NCI-H82 (cell line): ENCODE measurements around the gene IPO5.
"Not testable (repeated sequence)": the region's sequence is repeated elsewhere in the genome, so short reads cannot be mapped to it uniquely, and the experiment has no call there.

Source experiments
- DNase-seq: peaks from one replicate; lab custom pipeline; 2025; lab: John Stamatoyannopoulos, UW

IPO5 gene

DNA sequence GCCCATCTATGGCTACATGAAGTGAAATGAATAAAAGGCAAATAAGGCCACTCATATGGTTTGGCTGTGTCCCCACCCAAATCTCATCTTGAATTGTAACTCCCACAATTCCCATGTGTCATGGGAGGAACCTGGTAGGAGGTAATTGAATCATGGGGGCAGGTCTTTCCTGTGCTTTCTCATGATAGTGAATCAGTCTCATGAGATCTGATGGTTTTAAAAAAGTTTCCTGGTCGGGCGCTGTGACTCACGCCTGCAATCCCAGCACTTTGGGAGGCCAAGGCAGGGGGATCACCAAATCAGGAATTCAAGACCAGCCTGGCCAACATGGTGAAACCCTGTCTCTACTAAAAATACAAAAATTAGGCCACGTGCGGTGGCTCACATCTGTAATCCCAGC, 4.2 kb upstream of the IPO5 start:
- not testable (repeated sequence) for DNase-seq

DNA sequence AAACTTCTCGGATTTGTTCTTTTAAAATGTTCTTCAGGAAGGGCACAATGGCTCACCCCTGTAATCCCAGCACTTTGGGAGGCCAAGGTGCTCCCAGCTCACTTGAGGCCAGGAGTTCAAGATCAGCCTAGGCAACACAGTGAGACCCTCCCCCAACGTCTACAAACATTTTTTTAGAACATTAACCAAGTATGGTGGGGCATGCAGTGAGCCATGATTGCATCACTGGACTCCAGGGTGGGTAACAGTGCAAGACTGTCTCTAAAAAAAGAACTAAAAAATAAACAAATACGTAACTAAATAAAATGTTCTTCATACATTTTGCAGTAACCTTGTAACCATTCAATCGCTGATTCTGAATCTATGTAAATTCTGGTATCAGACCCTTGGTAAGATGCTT, 2.1 kb upstream of the IPO5 start:
- no peak for DNase-seq

DNA sequence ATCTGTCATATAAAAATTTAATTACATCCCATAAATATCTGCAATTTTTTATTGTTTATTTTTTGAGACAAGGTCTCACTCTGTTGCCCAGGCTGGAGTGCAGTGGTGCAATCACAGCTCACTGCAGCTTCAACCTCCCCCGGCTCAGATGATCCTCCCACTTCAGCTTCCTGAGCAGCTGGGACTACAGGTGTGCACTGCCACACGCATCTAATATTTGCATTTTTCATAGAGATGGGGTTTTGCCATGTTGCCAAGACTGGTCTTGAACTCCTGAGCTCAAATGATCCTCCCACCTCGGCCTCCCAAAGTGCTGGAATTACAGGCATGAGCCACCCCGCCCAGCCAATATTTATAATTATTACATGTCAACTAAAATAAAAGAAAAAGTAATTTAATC, 644 bp upstream of the IPO5 start:
- DNase-seq = not testable (repeated sequence)

DNA sequence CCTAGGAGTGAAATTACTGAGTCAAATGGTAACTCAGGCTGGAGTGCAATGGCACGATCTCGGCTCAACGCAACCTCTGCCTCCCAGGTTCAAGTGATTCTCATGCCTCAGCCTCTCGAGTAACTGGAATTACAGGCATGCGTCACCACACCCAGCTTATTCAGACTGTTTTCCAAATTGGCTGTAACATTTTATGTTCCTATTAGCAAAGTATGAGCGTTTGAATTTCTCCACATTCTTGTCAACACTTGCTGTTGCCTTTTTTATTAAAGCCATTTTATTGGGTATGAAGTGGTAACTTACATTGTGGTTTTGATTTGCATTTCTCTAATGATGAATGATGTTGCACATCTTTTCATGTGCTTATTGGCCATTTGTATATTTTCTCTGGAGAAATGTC, 7.9 kb downstream of the IPO5 start:
- DNase-seq = no peak

DNA sequence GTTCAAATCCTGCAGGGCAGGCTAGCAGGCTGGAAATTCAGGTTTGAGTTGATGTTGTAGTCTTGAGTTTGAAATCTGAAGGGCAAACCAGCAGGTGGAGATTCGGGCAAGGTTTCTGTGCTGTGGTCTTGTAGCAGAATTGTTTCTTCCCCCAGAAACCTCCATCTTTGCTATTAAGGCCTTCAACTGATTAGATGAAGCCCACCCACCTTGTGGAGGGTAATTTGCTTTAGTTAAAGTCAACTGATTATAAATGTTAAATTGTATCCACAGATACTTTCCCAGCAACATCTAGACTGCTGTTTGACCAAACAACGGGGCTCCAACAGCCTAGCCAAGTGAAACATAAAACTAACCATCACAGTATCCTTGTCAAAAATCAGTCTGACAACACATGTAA, 9.4 kb downstream of the IPO5 start:
- DNase-seq = no peak

DNA sequence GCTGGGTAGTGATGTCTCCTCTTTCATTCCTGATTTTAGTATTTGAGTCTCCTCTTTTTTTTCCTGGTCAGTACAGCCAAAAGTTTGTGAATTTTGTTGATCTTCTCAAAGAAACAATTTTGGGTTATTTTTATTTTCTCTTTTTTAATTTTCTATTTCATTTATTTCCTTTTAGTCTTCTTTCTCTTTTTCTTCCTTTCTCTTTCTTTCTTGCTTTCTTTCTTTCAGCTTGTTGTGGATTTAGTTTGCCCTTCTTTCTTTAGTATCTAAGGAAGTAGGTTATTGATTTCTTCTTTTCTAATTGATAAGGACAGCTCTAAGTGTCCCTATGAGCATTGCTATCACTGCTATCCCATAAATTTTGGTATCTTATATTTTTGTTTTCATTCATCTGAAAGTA, 13.8 kb downstream of the IPO5 start:
- DNase-seq = no peak

DNA sequence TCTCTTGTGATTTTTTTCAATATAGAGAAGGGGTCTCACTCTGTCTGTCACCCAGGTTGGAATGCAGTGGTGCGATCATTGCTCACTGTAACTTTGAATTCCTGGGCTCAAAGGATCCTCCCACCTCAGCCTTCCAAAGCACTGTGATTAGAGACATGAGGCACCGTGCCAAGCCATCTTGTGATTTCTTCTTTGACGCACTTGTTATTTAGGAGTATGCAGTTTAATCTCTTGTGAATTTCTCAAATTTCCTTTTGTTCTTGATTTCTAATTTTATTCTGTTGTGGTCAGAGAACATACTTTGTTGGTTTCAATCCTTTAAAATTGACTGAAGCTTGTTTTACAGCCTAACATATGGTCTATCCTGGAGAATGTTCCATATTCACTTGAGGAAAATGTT, 14.5 kb downstream of the IPO5 start:
- DNase-seq = no peak

DNA sequence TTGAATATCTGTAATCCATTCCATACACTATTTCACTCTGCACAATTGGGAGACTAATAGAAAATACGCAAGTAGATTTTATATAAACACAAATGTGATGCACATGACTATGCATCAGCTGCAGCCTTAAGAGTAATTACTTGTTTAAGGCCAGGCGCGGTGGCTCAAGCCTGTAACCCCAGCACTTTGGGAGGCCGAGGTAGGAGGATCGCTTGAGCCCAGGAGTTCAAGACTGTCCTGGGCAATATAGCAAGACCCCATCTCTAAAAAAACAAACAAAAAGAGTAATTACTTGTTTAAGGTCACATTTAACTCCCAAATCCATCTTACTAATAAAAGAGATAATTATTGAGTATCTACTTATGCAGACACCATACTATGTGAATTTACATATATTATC, 18.0 kb downstream of the IPO5 start:
- no peak for DNase-seq

DNA sequence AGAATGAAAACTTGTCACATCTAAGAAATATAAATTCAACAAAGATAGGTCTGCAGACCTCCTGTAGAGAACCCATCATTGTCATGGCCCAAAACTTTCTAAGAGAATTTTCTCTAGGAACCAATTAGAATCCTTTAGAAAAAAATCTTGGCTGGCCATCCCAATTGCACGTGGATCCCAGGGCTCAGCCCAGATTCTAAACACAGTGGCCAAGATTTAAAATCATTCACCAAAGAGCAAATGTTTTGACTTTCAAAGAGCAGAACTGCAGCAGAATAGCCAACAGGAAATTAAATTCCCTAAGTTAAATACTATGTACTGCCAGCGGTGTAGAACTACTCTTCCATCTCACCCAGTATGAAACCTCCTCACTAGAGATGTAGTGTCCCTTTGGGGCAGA, 21.3 kb downstream of the IPO5 start:
- no peak for DNase-seq

DNA sequence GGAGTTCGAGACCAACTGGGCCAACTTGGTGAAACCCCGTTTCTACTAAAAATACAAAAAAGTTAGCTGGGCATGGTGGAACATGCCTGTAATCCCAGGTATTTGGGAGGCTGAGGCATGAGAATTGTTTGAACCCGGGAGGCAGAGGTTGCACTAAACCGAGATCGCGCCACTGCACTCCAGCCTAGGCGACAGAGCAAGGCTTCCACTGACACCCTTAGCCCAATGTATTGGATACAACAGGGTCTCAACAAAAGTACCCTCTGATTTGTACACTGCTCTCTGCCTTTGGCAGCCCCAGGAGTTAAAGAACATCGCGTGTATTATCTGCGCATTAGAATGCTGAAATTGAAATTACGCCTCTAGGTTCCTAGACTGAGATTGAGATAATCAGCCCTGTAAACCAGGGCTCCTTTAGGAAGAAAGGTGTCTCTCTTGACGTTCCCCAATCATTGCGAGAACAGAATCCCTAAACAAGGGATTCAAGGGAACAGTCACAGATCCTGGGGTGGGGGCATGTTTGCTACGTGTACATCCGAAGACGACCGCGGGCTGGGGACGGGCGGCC, 21.9 kb downstream of the IPO5 start:
- DNase-seq = peak; percentile 53

DNA sequence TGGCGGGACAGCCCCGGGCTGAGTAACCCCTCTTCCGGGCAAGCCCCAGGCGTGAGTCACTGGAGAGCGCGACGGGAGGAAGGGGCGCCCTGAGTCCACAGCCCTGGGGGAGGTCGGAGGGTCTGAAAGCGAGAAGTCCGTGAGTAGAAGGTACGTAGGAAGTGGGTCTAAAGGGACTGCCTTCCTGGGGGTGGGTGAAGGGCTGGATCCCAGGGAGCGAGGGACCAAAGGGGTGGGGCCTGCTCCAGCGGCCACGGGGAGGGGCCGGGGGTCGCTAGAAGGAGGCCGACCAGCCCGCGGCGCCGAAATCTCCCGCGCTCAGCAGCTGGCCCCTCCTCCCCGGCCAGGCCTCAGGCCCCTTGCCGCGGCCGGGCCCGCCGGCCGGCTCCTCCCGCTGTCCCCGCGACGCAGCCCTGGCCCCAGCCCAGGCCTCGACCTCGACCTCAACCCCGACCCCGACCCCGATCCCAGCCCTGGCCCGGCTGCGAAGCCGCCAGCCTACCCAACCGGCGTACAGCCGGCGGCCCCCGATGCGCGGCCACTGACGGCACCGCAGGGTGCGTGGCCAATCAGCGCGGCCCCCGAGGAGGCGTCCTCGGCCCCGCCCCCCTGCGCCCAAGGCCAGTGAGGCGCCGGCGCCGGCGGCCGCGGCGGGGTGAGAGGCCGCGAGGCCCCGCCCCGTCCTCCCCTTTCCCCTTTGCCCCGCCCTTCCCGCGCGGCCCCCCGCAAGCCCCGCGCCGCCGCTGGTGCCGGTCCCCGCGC, 22.6 kb downstream of the IPO5 start:
- peak; percentile 98 for DNase-seq

DNA sequence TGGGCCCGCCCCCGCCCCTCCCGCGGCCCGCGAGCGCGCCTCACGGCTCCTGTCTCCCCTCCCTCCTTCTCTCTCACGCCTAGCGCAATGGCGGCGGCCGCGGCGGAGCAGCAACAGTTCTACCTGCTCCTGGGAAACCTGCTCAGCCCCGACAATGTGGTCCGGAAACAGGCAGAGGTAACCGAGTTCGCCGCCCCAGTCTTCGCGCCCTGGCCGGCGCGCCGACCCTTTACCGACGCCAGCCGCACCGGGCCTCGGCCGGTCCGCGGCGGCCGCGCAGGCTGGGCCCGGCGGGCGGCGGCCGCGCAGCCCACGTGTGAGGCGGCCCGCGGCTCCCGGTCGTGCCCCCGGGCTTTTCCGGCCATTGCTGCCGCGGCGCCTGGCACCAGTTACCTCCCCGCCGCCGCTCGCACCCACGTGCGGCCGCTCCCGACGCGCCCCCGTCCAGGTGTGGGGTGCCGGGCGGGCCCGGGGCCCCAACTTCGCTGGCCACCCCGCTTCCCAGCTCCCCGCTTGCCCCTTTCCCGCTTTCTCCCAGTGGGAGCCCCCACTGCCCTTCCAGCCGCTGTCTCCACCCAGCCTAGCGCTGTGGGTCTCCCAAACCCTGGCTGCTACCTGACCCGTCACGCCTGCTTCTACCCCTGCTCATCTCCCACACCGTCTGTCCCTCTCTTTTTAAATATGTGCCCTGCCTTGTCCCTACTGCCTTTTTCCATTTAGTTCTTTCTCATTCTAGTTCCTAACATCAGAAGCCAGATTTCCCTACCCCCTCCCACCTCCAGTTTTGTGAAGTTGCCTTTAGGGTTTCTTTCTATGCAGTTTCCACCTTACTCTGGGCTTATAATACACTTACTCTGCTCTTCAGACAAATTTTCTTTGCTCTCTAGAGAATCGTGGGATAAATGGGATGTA, 23.4 kb downstream of the IPO5 start:
- peak; percentile 56 for DNase-seq

DNA sequence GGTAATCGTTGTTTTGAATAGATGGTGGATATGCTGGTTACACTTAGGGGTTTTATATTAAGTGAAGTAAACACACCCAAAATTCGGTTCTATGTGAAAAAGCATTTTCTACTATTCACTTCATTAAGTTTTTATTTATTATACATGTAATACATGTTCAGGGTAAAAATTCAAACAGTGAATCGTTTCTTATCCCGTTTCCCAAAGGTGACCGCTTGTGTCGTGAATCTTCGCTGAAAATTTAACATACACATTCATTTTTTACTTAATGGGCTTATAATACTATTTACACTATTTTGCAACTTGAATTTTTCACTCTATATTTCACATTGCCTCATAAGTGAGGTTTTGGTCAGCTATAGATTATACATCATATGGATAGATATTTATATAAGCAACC, 24.5 kb downstream of the IPO5 start:
- DNase-seq = no peak

DNA sequence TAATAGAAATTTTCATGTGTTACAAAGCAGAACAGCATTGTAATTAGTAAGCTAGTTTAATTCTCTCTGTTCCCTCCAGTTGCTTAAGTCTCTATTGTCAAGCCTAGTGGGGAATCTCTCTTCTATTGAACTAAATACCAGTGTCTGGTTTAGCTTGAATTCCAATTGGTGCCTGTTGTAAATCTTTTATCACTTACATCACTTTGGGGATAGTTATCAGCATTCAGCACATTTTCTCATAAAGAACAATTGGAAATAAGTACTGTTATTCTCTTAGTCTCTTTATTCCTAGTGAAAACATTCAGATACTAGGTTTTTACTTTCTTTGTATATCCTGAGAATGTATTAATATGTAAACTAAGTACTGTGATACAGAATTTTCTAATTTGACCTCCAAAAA, 25.2 kb downstream of the IPO5 start:
- DNase-seq = peak; percentile 20

DNA sequence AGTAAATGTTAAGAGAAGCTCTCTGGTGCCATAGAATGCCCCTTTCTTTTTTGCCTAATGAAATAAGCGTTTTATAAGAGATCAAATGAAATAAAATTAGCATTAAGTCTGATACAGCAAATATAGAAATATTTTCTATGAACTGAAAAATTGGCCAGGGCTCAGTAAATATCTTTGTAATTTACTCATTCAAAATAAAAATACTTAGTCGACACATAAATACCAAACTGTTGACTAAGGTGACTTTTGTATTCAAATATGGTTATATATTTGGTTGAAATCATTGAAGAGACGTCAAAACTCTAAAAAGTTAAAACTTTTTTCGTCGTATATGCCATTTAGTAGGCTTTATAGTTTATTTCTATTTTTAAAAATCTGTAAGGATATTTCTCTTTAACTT, 25.6 kb downstream of the IPO5 start:
- no peak for DNase-seq

DNA sequence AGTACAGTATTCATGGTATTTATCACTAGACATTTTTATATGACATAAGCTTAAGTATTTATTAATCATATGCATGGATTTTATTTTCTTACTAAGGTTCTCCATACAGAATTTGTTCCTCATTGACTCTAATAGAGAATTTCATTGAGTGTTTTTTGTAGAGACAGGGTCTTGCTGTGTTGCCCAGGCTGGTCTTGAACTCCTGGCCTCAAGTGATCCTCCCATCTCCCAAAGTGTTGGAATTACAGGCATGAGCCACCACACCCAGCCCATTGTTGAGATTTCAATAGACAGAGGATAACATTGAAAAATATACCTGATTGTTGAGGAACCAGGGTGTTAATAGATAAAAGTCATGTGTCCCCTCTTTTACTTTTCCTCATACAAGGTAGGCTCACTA, 26.1 kb downstream of the IPO5 start:
- DNase-seq = no peak

DNA sequence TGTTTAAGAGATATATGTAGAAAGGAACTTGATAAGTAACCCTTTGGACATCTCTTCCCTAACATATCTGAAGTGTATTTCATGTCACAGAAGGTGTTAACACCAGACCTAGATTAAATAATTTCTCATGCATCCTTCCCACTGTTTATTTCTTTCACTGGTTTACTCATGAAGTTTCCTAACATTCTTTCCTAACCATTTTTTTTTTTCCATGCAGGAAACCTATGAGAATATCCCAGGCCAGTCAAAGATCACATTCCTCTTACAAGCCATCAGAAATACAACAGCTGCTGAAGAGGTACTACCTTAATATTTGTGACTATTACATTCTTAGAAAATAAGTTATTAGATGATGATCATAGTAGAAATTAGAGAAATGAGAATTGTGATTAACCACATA, 28.8 kb downstream of the IPO5 start:
- no peak for DNase-seq

DNA sequence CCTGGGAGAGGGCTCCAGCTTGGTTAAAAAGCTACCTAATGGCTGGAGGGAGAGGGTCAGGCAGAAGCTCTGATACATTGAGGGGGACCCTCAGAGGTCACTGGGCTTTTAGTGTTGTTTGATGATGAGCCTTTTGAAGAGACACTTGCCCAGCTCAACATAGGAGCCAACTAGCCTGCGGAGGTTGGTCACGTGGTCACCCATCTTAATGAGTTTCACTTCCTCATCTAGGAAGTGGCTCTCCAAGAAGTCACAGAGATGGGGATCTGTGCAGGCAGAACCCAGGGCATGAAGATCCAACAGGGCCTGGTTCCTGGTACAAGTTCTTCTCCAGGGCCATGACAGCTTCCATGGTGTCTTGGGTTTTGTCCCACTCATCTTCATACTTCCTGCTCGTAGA, 33.4 kb downstream of the IPO5 start:
- DNase-seq = no peak

DNA sequence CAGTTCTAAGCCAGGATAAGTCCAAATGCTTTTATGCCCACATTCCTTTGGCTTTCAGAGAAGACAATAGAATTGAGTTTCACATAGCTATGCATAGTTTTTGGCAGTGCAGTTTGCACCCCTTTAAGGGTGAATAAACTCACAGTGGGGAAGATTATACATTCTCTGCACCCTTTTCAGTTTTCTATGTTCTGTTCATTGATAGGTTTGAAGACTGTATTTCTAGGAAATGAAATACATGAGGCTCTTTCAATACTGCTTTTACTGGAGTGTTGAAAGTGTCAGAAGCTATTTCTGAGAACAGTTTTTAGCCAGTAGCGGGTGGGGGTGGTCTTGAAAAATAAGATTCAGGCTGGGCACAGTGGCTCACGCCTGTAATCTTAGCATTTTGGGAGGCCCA, 46.2 kb downstream of the IPO5 start:
- no peak for DNase-seq

DNA sequence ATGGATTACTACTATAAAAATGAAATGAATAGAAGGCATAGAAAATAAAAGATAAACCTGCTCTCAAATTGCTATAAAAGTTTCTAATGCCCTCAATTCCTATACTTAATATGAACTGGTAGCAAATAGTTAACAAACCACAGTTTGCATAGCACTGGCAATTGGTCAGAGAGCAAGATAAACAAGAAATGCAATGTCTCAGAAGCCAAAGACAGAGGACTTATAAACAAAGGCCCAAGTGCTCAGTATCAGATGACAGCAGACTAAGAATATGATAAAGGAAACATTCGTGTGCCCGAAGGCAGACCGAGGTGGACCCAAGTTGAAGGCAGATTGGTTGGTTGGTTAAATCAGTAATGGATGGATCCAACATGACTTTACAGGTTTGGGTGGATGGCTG, 50.6 kb downstream of the IPO5 start:
- DNase-seq = no peak

DNA sequence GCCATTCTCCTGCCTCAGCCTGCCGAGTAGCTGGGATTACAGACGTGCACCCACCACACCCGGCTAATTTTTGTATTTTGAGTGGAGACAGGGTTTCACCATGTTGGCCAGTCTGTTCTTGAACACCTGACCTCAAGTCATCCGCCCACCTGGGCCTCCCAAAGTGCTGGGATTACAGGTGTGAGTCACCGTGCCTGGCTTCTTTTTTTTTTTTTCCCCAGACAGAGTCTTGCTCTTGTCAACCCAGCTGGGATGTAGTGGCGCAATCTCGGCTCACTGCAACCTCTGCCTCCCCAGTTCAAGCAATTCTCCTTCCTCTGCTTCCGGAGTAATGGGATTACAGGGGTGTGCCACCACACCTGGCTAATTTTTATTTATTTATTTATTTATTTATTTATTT, 51.5 kb downstream of the IPO5 start:
- DNase-seq = not testable (repeated sequence)

DNA sequence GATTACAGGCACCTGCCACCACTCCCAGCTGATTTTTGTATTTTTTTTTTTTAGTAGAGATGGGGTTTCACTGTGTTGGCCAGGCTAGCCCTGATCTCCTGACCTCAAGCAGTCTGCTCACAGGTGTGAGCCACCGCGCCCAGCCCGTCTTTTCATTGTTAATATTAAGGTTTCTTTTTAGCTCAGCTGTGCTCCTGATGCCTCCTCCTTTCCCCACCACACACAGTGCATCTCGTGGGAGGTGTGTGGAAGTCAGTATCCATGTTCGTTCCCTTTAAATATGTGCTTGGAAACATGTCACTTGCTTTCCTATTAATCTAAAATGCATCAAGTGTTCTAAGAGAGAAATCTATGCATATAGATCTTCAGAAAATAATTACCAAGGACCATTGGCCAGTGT, 53.5 kb downstream of the IPO5 start:
- no peak for DNase-seq

DNA sequence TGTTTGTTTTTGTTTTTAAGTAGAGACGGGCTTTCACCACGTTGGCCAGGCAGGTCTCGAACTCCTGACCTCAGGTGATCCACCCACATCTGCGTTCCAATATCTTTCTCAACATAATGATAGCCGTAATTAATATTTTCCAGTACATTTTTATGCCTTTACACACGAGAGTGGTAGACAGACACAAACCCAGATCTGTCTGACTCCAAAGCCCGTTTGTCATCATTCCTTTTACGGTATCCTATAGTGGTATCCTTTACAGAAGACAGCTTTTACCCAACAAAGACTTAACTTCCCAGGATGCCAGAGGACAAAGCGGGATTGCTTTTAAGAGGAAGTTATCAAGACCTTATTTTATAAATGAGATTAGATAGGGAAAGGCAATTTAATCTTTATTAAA, 59.8 kb downstream of the IPO5 start:
- no peak for DNase-seq
